Activated T-cell treated with anti-CD3 and anti-CD28 coated beads, Interleukin-2, amount 50 U/mL, for 1 hour (primary cell): ENCODE data around the gene ZNF480.

Source experiments
- DNase-seq: peaks from one replicate; pipeline ENCODE4 v3.0.0-alpha.2; 2020

Gene ZNF480

GRCh38 chr19:52343548-52343947 is 46.6 kb downstream of the ZNF480 start:
- DNase-seq: peak; percentile 35

- no peak for DNase-seq
These were observed 48.2 kb downstream of the ZNF480 start for GRCh38 chr19:52345162-52345561.

GRCh38 chr19:52351512-52351911 is 54.5 kb downstream of the ZNF480 start:
- no peak for DNase-seq

GRCh38 chr19:52366414-52366824 is 69.5 kb downstream of the ZNF480 start:
- DNase-seq: no peak

GRCh38 chr19:52369559-52370340 is 72.8 kb downstream of the ZNF480 start, which contains the start of gene ZNF880:
Gene ZNF880 (plus strand): TSS chr19:52369923. CDS start chr19:52369966, 43 bp downstream.
- DNase-seq: peak; percentile 85

GRCh38 chr19:52370341-52370710 is 73.4 kb downstream of the ZNF480 start:
- DNase-seq: no peak
